ENCODE measurements around the gene EGFR.

GRCh38 chr7:55145606-55146005, 126.8 kb downstream of the EGFR start:
- TF ChIP-seq POLR2A (IDR thresholded peaks at IDR 0.05; ENCODE audit: low read depth, low read length) (no peak), CTCF (IDR thresholded peaks at IDR 0.05; ENCODE audit: extremely low read depth in 1 of 2, insufficient read depth in 1 of 2, low read depth in 1 of 2, low read length in 2 of 2) (no peak), GATA2 (IDR thresholded peaks at IDR 0.05; ENCODE audit: insufficient read depth, insufficient read length, low read depth, low read length) (no peak), EZH2 (IDR thresholded peaks at IDR 0.05; ENCODE audit: borderline replicate concordance, low read depth, low read length, severe bottlenecking) (no peak), MAX (IDR thresholded peaks at IDR 0.05; ENCODE audit: insufficient read depth, insufficient read length) (no peak), POLR2AphosphoS5 (IDR thresholded peaks at IDR 0.05; ENCODE audit: insufficient read depth, low read depth, low read length) (no peak), JUN (IDR thresholded peaks at IDR 0.05; ENCODE audit: borderline replicate concordance, insufficient read depth, insufficient read length, low read depth) (no peak), MYC (IDR thresholded peaks at IDR 0.05; ENCODE audit: low read depth, low read length) (no peak), FOS (IDR thresholded peaks at IDR 0.05; ENCODE audit: borderline replicate concordance, insufficient read depth, low read length) (no peak)

Measured in endothelial cell of umbilical vein (primary cell).